ENCODE measurements around the gene GNAO1.
A peak's percentile ranks its signal among the peaks of the same experiment; 100 is the strongest.

Gene GNAO1

DNA sequence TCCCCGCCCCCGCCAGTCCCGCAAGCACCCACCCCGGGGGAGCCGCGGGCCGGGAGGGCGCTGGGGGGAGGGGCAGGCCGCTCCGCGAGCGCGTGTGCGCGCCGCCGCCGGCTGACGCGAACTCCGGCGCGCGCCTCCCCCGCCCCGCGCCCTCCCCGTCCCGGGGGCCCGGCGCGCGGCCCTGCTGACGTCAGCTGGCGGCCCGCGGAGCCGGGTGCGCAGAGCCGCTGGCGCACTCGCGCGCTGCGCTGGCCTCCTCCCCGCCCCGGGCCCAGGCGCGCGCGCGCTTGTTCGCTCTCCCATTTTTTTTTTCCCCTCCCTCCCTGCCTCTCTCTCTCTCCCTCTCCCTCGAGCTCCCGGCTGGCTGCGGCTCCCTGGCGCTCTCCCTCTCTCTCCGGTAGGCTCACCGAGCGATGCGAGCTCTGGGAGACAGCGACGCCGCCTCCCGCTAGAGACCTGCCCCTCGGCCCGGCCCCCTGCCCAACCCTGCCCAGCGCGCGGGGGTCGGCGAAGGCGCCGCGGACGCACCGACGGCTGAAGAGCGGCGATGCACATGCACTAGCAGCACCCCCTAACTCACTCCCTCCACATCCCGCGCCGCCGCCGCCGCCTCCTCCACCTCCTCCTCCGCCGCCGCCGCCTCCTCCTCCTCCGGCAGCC, at the start of gene GNAO1:
Gene GNAO1, plus strand, starts transcription at position 334 of the 660 bp plus-strand sequence. CDS start 747 bp downstream, outside the sequence.
- DNase-seq = peak; percentile 41 to 55

DNA sequence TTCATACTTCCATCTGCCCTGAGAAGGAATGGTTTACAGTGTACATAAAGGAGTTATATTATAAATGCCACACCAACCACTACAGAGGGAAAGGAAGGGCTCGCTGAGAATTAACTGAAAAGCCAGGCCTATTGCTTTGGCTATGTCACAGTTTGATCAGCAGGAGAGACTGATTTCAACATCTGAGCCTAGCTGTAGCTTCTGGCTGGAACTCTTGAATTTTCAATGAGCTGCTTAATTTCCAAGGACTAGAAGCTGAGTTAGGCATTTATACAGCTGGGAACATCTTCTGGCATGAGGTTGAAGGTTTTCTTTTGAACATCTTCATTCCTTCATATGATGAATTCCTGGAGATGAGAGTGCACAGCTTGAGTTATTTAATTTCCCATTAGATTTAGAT, 47.6 kb upstream of the GNAO1 start:
- no peak for DNase-seq

DNA sequence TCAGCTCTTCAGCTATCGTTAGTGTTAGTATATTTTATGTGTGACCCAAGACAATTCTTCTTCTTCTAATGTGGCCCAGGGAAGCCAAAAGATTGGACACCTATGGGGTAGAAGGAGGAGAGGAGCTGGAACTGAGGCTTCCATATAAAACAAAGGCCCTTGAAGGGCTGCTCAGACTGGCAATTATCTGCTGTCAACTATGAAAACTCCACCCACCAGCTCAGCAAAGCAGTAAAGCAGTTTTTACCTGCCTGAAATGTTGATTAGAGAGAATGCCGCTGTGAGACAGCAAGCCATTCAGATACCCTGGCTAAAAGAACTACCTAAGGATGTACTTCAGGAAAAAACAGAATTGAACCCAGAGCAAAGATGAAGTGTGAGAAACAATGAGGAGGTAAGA, 45.9 kb upstream of the GNAO1 start:
- DNase-seq = no peak

DNA sequence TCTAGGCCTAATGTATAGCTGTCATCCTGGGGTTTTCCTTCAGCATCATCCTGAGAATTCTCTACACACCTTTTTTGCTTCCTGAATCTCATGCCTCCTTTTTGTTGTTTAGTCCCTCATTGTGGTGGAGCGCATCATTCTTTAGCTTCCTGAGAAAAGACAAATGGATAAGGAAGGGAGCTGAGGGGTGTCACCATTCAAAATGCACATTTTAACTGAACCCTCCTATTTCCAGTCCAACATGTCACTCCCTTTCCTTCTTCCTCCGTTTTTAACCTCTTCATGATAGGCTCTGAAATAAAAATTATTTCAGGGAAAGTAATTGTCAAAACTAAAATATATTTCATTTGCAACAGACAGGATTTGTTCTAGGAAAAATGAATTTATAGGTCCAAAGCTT, 39.7 kb upstream of the GNAO1 start:
- DNase-seq = no peak

DNA sequence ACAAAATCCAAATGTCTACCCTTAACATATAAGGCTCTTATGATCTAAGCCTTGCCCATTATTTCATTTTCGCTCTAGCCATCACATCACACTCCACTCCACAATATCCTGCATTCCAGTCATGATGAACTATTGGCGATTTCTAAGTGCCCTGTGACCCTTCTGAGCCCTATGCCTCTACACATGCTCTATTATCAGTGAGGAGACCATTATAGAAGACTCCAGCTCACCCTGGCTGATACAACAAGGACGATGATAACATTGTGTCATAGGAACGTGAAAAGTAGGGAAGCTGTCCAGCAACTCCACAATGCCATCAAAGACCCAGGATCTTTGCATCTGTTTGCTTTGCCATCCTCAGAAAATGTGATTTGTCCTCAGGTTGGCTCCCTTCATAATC, 29.6 kb upstream of the GNAO1 start:
- DNase-seq = no peak

DNA sequence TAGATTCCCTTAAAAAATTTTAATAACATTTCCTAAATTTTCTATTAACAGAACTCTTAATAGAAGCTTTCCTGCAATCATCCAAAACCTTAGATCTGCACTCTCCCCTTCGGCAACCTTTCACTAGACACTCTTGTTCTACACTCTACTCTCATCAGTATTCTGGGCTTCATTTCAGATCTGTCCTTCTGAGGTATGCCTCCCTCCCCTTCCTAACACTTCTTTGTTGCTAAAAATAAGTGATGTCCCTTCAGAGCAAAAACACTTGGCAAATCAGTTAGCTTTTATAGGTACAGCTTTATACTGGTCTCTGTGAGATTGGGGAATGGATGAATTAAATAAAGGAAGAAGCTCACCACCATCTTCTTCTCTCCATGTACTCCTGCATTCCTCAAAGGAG, 28.2 kb upstream of the GNAO1 start:
- no peak for DNase-seq

DNA sequence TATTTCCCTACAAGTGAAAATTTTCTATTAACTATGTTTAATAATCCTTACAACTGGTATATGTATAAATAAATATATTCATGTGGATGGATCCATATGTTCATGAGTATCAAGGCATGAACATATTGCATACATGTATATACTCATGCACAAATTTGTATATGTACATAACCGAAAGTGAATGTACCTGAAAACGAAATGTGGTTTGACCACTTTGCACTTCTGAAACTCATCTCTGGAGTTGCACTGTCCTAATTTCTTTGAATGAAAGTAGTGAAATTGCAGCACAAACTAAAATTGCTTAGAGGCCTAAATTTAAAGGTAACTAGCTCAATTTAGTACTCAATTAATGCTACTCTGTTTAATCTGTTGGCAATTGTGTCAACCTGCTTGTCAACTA, 27.4 kb upstream of the GNAO1 start:
- DNase-seq = no peak

DNA sequence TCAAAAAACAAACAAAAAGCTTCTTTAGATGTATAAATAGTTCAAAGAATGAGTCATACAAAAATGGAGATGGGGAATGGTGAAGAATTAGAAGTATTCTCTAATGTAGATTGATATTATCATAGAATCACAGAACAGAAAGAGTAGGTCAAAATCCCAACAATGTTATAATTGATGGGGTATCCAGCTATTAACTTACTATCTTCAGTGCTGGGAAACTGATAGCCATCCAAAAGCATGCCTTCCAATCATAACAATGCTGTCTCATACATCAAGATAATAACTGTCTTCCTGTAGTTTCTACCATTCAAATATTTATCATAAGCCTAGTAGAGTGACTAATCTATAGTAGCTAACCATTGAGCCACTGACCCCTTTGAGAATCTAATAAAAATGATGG, 26.7 kb upstream of the GNAO1 start:
- DNase-seq = no peak

DNA sequence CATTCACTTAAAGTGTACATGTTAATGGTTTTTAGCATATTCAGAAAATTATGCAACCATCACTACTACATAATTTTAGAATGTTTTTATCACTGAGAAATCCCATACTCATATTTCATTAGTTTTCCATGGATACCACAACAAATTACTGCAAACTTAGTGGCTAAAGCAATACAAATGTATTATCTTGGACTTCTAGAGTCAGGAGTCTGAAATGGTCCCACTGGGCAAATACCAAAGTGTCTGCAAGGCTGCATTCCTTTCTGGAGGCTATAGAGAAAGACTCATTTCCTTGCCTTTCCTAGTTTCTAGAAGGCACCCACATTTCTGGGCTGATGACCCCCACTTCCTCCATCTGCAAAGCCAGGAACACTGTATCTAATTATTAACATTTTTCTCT, 16.9 kb upstream of the GNAO1 start:
- no peak for DNase-seq

DNA sequence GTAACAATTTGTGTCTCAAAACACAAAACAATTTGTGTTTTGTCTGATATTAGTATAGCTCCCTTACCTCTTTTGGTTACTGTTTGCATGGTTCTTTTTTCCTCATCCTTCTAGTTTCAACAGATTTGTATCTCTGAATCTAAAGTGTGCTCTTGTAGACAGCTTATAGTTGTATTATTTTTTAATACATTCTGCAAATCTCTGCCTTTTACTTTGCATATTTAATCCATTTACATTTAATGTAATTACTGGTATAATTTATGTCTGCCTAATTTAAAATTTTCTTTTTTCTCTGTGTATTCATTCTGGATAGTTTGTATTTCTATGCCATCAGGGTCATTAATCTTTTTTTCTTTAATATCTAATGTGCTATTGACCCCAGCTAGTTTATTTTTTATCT, 9.9 kb upstream of the GNAO1 start:
- no peak for DNase-seq

DNA sequence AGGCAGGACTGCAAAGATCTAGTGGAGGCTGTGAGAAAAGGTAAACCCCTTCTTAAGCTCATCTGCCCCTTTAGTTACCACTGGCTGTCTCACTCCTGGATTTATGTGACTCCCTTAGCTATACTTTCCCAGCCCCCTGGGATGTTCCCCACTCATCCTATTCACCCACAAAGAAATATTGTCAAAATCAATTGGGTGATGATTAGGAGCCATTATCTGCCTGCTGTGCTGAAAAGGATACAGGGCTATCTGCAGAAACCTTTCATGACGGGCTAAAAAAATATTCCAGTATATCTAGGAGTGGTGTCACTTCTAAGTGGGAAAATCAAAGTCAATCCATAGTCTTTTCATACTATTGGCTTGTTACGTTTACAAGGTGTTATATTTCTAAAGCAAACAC, 8.0 kb upstream of the GNAO1 start:
- DNase-seq = no peak

DNA sequence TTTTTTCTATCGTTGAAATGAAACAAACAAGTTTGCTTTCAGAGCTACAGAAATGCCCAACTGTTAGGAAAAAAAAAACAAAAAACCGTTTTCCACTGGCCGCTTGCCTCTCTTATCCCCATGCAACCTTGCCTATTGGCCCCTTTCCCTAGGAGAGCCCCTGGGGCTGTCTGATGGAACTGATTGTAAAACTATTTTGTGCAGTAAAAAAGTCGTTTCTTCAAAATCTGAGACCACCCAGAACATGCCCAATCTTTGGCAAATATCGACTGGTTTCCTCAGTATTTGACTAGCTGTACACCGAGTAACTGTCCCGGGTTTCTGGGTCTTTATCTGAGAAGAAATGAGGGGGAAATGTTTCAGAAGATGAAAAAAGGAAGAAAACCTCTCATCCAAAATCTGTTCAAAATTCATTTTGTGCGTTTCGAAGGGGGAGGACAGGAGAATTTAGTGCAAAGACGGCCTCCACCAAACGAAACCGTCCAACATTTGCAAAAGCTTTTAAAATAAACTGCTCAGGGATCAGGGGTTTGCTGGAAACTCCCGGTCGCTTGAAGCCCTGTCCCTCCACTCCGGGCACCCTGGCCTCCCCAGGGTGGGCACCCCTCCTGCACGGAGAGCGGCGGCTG, 1.1 kb upstream of the GNAO1 start:
- DNase-seq = no peak

DNA sequence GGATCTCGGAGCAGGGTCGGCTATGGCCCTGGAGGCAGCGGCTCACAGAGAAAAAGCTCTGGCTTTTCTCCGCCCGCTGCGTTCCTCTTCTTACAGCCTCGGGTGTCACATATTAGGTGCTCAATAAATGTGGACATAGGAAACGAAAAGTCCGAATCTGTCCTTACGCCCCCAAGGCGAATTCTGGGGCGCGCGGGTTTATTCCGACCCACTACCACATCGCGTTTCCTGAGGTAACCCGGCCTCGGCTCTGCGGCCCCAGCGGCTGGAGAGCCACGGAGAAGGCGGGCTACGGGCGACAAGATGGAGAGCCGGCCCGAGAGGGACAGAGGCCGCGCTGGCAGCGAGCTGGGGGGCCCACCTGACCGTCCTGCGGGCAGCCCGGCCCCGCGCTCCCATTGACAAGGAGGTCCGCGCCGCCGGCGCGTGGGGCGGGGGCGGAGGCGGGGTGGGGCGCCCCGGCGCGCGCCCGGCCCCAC, 573 bp upstream of the GNAO1 start:
- no peak for DNase-seq

DNA sequence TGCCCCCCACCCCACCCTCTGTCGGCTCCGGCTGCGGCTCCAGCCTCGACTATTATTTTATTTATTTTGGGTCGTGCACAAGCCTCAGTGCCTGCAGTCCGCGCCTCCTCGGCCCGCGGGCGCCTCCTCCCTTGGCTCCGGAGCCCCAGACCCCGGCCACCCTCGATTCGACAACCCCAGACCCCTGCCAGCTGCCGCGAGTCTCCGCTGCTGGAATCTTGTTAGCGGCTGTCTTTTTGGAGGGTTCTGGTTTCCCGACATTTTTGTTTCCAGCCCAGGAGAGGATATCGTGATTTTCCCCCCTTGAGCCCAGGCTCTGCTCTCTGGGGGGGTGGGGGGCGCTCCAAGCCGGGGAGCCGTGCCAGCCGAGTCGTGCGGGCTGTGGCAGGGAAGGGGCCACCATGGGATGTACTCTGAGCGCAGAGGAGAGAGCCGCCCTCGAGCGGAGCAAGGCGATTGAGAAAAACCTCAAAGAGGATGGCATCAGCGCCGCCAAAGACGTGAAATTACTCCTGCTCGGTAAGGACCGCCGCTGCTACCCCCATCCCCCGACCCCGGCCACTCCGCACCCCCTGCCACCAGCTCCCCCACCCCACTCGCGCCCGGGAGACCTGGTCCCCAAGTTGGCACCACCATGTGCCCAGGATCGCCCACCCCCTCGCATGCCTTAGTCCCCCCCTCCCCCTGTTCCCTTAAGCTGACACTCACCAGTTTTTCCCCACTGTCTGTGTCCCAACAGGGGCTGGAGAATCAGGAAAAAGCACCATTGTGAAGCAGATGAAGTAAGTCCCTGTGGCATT, 746 bp downstream of the GNAO1 start:
- no peak for DNase-seq

DNA sequence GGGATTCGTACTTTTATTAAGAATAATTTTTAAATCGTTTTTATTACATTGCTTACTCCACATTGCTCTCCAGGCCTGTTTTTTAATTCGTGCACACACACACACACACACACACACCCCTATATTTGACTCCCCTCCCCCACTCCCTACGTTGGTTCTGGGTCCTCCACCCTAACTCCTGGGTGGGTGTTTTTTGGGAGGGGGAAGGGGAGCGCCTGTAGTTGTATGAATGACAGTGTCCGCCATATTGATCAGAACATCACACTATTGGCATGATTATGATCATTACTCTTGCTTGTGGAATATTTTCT, 1.3 kb downstream of the GNAO1 start:
- DNase-seq = no peak

DNA sequence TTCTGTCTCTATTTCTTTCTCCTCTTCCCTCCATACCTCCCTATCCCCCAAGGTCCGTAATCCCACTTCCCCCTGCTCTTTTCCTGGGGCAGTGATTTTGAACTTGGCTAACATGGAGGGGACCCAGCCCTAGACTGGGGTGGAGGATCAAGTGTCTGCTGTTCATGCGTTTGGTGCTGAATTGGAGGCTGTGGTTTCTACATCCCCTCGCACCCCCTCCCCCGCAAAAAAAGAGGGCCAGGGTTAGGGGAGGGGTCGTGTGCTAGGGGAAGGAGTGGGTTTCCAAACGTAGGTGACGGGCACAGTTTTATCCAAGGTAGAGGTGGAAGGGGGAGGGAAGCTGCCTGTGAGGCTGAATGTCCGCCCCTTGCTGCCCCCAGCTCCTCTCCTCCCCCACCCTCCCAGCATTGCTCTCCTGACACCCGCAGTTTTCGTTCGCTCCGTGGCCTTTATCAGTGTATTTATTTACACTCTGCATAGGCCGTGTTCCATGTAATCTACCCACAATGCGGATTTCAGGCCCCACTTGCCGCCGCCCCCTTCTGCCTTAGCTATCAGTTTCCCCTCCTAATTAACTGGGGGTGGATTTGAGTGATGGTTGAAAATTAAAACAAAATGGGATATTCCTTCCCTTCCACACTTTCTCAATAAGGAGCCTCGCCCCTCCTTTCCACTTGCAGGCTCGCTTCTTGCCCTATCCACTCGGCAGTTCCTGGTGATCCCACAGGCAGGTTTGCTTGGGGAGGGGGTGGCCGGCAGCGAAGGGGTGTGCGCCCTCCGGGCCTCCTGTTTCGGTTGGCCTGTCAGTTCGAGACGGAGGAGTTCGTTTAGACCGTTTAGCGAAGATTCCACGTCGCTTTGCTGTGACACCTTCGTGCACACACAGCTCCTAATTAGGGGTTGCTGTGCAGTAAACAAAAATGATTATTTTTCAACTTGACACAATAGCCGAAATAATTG, 2.0 kb downstream of the GNAO1 start:
- no peak for DNase-seq

DNA sequence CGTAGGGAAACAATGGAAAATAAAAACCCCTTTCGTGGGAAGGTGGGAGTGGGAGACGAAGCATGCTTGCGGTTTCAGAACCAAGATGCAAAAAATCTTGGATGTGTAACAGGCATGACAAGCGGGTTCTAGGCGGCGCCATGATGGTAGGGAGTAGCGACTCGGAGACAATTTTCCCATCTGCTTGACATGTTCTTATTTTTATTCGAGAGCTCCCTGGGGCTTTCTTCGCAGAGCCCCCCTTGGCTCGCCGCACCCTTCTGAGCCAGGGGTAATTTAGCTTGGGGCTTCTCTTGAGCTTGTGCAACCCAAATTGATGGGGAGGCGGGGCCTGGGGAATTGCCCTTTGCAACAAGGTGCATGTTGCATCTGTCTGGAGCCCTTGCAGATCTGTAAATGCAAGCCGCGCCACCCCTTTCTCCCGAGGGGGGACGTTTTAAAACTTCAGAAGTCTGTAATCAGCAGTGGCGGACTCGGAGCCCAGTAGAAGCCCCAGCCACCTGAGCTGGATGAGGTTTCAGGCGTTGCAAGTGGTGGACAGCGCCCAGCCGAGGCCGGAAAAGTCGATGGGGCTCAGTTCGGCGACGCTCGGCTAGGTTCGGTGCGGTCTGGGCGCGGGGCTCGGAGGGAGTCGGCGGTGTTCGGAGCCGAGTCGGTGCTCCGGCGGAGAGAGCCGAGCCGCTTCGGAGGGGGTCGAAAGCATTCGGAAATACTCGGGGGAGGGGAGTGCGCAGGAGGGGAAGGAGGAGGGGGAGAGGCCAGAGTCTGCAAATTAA, 2.9 kb downstream of the GNAO1 start:
- peak; percentile 52 to 57 for DNase-seq

DNA sequence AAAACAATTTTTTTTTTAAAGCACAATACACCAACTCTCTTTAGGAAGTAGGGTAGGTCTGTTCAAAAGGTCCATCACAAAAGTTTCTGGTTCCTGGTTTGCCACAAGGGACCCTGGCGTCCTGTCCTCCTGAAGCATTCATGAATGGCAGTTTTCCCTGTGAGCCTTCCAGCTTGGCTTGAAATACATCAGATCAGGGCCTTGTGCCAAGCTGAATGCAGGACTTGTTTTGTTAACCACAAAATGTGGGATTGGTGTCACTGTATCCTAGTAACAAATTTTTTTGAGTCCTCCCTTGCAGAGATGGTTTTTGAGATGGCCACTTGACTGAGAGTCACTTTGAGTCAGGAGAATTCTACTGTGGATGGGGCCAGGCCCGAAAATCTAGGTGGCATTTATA, 3.9 kb downstream of the GNAO1 start:
- no peak for DNase-seq

DNA sequence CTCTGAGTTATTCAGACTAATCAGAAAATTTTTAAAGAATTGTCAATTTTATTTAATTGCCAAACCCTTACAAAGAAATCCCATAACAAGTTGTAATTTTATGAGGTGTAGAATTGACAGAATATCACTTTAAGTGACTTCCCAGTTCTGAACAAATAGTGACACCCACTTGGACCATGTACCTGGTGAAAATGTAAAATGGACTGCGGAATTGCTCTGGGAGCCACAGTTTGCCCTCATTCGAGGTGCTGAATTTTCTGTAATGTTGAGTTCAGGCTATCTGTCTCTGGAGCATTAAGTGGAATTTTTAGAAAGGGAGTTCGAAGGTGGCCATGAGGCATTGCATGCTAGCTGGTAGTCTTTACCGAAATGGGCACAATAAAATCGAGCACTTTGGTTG, 5.1 kb downstream of the GNAO1 start:
- DNase-seq = no peak

DNA sequence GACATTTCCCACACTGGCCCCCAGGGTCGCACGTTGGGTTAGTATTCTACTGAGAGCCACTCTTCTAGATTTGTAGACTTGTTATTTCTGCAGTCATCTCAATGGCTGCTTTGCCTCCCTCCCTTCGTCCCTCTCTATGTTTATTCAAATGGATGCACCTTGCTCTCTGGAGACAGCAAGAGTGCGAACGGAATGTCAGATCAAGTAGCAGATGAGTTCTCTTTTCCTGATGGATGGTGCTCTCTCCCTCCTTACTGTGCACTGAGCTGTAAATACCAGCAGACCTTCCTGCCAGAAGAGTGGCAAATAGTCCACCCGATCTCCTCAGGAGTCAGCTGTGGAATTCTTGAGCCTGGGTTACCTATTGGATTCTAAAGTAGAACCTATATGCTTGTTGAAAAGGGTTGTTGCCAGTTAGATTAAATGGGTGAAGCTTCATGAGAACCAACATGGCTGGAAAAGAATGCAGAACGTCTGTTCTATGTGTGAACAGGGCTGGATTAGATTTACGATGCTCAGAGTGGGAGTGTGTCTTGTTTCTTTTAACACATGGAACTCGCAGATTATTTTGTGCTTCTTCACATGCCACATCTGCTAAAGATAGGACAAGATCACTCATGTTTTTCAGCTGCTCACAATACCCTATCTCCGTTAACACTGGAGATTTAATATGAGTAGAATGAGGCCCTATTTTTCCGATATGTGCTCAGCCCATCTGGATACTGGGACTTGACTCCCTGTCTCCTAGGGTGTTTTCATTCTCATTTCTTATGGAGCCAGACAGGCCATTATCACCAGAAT, 6.1 kb downstream of the GNAO1 start:
- no peak for DNase-seq

DNA sequence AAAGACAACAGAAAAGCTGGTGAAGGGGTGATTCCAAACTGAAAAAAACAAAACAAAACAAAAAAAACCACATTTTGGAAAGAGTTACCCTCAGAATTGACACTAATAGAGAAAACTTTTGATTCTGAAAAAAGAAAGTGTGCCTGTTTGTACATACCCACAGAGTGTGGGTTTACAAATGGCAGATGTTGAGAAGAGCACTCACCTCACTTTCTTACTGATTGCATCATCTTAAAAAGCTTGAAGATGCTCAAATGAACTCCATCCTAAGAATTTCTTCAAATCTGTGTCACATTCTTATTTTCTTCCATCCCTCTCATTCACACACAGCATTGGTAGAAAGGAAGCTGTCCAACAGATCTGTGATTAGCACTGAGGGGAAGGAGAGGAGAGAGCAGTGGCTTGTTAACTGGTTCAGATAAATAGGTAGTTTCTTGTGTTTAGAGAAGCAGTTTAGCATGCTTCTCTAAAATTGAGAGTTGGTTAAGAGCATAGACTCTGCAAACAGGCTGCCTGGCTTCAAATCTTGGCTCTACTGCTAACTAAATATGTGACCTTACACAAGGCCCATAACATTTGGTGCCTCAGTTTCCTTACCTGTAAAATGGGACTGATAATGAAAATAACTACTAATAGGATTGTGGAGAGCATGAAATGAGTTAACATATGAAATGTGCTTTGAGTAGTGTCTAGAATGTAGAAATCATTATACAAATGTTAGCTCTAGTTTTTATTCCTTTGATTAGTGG, 6.9 kb downstream of the GNAO1 start:
- no peak for DNase-seq

Data from activated CD4-positive, alpha-beta T cell treated with anti-CD3 and anti-CD28 coated beads, Interleukin-2, amount 50 U/mL, for 4 hours (primary cell).